Muscle layer of colon (tissue), 2 donors: Measurements from ENCODE around the gene CMKLR1.

Experiments used
- H3K27ac ChIP-seq: one replicate; pipeline ENCODE4 v1.7.0; 2013; ENCODE audit warnings: low read depth, mild to moderate bottlenecking, low read length, moderate library complexity
- H3K27me3 ChIP-seq, 2 donors: one replicate each; pipeline ENCODE4 v1.7.0; 2013; ENCODE audit warnings: low read length in 2 of 2, mild to moderate bottlenecking in 2 of 2; ENCODE audit not compliant: insufficient read depth in 2 of 2, control insufficient read depth in 1 of 2
- H3K36me3 ChIP-seq: one replicate; pipeline ENCODE4 v1.7.0; 2013; ENCODE audit warnings: mild to moderate bottlenecking, low read length; ENCODE audit not compliant: insufficient read depth
- H3K4me1 ChIP-seq: one replicate; pipeline ENCODE4 v1.7.0; 2013; ENCODE audit warnings: mild to moderate bottlenecking, low read length; ENCODE audit not compliant: insufficient read depth
- H3K4me3 ChIP-seq, 2 donors: one replicate each; pipeline ENCODE4 v1.7.0; 2013; ENCODE audit warnings: low read length in 2 of 2, low read depth in 1 of 2, mild to moderate bottlenecking in 1 of 2, moderate library complexity in 1 of 2
- H3K9ac ChIP-seq: one replicate; pipeline ENCODE4 v1.7.0; 2013; ENCODE audit warnings: low read length
- H3K9me3 ChIP-seq: one replicate; pipeline ENCODE4 v1.7.0; 2013; ENCODE audit warnings: mild to moderate bottlenecking, low read length
- donor health status: abdominal sarcoma.
- donor health status: Adenocarcinoma of cecum.

Gene CMKLR1

DNA sequence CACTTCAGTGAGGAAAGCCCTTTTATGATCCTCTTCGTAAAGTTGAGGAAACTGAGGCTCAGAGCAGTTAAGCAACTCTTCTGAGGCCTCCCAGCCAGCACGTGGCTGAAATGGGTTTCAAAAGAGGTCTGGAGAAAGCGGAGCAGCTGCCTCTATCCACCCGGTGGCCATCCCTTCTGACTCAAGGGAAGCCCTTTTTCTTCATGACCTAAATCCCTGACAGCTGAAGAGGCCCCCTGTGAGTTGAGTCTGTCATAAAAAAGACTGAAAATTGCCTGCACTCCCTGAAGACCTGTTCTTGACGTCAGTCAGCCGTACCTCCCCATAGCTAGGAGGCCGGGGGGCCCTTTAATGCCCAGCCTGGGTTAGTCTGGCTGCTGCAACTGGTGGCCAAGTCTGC is 10.7 kb downstream of the CMKLR1 start:
- Histone ChIP-seq H3K4me3 (no peak overlapping the region), H3K27me3 (no peaks in the 10 kb centered on the region), H3K27ac (no peak overlapping the region), H3K9me3 (no peaks in the 10 kb centered on the region), H3K9ac (no peak overlapping the region), H3K4me1 (peaks cover 30% of the 10 kb centered on the region), H3K36me3 (no peaks in the 10 kb centered on the region)

DNA sequence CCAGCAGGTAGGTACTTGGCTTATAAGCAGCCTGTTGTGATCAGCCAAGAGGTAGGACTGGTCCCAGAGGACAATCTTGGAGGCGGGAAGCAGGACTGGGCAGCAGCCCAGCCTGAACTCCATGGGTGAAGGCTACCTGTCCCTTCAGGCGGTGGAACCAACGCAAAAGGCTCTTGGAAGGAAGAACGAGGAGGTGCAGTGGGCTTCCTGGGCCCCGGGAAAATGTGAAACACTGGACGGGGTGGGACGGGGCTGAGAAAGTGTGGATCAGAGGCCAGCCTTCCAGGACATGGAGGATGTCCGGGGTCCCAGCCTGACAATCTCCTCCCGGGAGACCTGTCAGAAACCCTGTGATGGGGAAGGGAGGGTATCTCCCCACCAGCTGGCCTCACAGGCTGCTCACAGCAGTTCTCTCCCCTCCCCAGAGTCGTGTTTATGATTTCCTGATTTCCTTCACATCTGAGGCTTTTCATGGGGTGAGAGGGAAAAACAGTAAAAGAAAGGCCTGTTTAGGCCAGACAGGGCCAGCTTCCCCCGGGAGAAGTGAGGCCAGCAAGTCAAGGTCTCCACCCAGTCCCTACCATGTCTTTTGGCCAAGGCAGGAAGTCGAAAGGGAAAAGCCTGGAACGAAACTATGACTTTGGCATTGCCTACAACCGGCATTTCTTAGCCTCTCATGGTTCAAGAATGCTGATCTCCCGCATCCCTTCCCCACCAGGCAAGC is 11.3 kb downstream of the CMKLR1 start:
- Histone ChIP-seq H3K4me1 (peaks cover 23% of the 10 kb centered on the region), H3K27me3 (no peaks in the 10 kb centered on the region), H3K9me3 (no peaks in the 10 kb centered on the region), H3K36me3 (no peaks in the 10 kb centered on the region), H3K9ac (no peak overlapping the region), H3K27ac (no peak overlapping the region), H3K4me3 (no peak overlapping the region)

- H3K27me3 ChIP-seq = no peaks in the 10 kb centered on the region
- peaks cover 21% of the 10 kb centered on the region for H3K4me1 ChIP-seq
- no peaks in the 10 kb centered on the region for H3K9me3 ChIP-seq
- no peak overlapping the region for H3K27ac ChIP-seq
- no peak overlapping the region for H3K4me3 ChIP-seq
- no peaks in the 10 kb centered on the region for H3K36me3 ChIP-seq
- no peak overlapping the region for H3K9ac ChIP-seq
Measured at GRCh38 chr12:108326254-108326750, 12.8 kb downstream of the CMKLR1 start.

- peaks cover 21% of the 10 kb centered on the region for H3K4me1 ChIP-seq
- no peaks in the 10 kb centered on the region for H3K9me3 ChIP-seq
- H3K4me3 ChIP-seq = no peak overlapping the region
- no peak overlapping the region for H3K9ac ChIP-seq
- no peak overlapping the region for H3K27ac ChIP-seq
- H3K27me3 ChIP-seq = no peaks in the 10 kb centered on the region
- H3K36me3 ChIP-seq = no peaks in the 10 kb centered on the region
Measured at GRCh38 chr12:108325549-108325948, 13.6 kb downstream of the CMKLR1 start.

GRCh38 chr12:108325018-108325358 is 14.1 kb downstream of the CMKLR1 start:
- Histone ChIP-seq H3K9ac (no peak overlapping the region), H3K27me3 (no peaks in the 10 kb centered on the region), H3K27ac (no peak overlapping the region), H3K36me3 (no peaks in the 10 kb centered on the region), H3K9me3 (no peaks in the 10 kb centered on the region), H3K4me3 (no peak overlapping the region), H3K4me1 (peaks cover 21% of the 10 kb centered on the region)

DNA sequence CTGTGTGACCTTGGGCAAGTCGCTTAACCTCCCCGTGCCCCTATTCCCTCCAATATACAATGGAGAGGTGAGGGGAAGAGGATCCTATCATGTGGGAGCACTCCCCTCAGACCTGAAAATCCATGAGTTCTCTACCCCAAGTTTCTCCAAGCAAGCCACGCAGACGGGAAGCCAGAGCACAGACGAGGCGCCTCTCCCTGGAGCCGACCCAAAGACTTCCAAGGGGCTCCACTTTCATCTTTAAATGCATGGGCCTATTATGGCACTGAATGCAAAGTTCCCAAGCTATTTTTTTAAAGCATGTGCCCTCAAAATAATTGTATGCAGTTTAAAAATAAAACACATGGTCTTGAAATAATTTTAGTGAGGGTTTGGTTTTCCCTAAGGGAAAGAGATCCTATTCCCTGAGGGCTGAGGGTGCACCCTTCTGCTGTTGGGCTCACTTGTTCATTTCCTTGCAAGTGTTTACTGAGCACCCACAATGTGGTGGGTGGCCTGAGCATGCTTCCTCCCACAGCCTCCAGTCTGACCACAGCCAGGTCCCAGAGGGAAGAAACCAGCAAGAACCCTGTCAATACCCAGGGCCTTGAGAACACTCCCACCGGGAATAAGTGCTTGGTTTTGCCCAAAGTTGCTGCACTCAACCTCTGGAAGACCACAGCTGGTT is 14.6 kb downstream of the CMKLR1 start:
- Histone ChIP-seq H3K9ac (no peak overlapping the region), H3K4me1 (peaks cover 21% of the 10 kb centered on the region), H3K4me3 (no peak overlapping the region), H3K27ac (no peak overlapping the region), H3K9me3 (no peaks in the 10 kb centered on the region), H3K36me3 (no peaks in the 10 kb centered on the region), H3K27me3 (no peaks in the 10 kb centered on the region)

GRCh38 chr12:108323581-108323980 is 15.5 kb downstream of the CMKLR1 start:
- Histone ChIP-seq H3K4me1 (peaks cover 17% of the 10 kb centered on the region), H3K27me3 (no peaks in the 10 kb centered on the region), H3K9me3 (no peaks in the 10 kb centered on the region), H3K4me3 (no peak overlapping the region), H3K9ac (no peak overlapping the region), H3K27ac (no peak overlapping the region), H3K36me3 (no peaks in the 10 kb centered on the region)

GRCh38 chr12:108322998-108323397 is 16.1 kb downstream of the CMKLR1 start:
- H3K9ac ChIP-seq = no peak overlapping the region
- no peaks in the 10 kb centered on the region for H3K27me3 ChIP-seq
- no peak overlapping the region for H3K27ac ChIP-seq
- peaks cover 13% of the 10 kb centered on the region for H3K4me1 ChIP-seq
- no peaks in the 10 kb centered on the region for H3K36me3 ChIP-seq
- no peaks in the 10 kb centered on the region for H3K9me3 ChIP-seq
- H3K4me3 ChIP-seq = no peak overlapping the region

GRCh38 chr12:108321688-108322087 is 17.4 kb downstream of the CMKLR1 start:
- H3K4me3 ChIP-seq = no peak overlapping the region
- no peaks in the 10 kb centered on the region for H3K36me3 ChIP-seq
- no peak overlapping the region for H3K9ac ChIP-seq
- H3K27me3 ChIP-seq = no peaks in the 10 kb centered on the region
- peaks cover 9% of the 10 kb centered on the region for H3K4me1 ChIP-seq
- H3K27ac ChIP-seq = no peak overlapping the region
- no peaks in the 10 kb centered on the region for H3K9me3 ChIP-seq

GRCh38 chr12:108320507-108321293 is 18.4 kb downstream of the CMKLR1 start:
- H3K36me3 ChIP-seq = no peaks in the 10 kb centered on the region
- no peak overlapping the region for H3K9ac ChIP-seq
- H3K27ac ChIP-seq = no peak overlapping the region
- H3K4me3 ChIP-seq = no peak overlapping the region
- H3K9me3 ChIP-seq = no peaks in the 10 kb centered on the region
- H3K4me1 ChIP-seq = no peaks in the 10 kb centered on the region
- no peaks in the 10 kb centered on the region for H3K27me3 ChIP-seq
